GM21723 (cell line): ENCODE results near the gene MYH11.
"Not testable (repeated sequence)": the region's sequence is repeated elsewhere in the genome, so short reads cannot be mapped to it uniquely, and the experiment has no call there.

Source experiments
- ATAC-seq: cut with Tn5 transposase; IDR thresholded peaks from one replicate; pipeline ENCODE4 v1.9.1; 2021; ENCODE audit warnings: mild to moderate bottlenecking, moderate library complexity; ENCODE audit not compliant: unreplicated experiment

MYH11 gene

DNA sequence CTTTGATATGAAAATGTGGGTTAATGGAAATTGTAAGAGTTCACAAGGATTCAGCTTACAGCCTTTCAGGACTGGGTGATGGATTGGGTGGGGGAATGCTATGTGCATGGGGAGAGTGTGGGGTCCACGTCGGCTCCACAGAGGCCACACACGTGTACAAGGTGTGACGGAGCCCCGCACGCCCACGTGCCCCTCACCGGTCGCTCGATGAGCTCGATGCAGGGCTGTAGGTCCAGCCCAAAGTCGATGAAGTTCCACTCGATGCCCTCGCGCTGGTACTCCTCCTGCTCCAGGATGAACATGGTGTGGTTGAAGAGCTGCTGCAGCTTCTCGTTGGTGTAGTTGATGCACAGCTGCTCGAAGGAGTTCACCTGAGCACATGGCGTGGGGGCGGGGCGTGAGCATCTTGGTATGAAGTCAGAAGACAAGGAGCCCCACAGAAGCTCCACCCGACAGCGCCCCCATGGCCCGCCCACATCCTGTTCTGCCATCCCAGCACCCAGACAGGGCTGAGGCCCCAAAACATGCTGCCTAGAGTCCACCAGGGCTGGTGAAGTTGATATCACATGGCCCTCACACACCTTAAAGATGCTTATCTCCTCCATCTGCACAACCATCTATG is 99.1 kb downstream of the MYH11 start:
- no peak for ATAC-seq

DNA sequence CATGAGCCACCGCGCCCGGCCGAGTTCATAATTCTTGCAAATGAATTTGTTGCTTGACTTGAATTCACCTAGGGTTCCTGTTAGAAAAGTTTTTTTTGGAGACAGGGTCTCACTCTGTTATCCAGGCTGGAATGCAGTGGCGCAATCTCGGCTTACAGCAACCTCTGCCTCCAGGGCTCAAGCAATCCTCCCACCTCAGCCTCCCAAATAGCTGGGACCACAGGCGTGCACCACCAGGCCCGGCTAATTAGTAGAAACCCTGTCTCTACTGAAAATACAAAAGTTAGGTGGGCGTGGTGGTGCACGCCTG is 99.8 kb downstream of the MYH11 start:
- no peak for ATAC-seq

DNA sequence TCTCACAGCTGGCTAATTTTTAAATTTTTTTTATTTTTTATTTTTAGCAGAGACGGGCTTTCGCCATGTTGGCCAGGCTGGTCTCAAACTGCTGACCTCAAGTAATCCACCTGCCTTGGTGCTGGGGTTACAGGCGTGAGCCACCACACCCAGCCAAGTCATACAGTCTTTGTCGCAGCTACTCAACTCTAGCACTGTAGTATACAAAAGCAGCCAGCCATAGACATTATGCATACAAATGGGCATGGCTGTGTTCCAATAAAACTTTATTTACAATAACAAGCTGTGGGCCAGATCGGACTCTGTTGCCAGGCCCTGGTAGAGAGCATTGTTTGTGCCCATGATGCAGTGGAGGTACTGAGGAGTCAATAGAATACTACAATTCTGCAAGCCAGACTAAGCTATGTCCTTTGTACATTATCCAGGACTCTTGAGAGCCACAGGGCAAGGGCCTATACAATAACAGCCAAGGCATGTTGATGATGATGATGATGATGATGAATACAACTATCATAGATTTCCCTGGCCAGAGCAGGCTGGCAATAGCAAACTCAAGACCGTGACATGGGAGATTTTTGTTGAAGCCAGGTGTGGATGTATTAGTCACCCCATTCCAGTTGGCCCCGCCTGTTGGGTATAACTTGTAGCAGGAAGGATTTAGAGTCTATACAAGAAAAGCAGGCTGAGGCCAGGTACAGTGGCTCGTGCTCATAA is 101.8 kb downstream of the MYH11 start:
- ATAC-seq, result no peak

DNA sequence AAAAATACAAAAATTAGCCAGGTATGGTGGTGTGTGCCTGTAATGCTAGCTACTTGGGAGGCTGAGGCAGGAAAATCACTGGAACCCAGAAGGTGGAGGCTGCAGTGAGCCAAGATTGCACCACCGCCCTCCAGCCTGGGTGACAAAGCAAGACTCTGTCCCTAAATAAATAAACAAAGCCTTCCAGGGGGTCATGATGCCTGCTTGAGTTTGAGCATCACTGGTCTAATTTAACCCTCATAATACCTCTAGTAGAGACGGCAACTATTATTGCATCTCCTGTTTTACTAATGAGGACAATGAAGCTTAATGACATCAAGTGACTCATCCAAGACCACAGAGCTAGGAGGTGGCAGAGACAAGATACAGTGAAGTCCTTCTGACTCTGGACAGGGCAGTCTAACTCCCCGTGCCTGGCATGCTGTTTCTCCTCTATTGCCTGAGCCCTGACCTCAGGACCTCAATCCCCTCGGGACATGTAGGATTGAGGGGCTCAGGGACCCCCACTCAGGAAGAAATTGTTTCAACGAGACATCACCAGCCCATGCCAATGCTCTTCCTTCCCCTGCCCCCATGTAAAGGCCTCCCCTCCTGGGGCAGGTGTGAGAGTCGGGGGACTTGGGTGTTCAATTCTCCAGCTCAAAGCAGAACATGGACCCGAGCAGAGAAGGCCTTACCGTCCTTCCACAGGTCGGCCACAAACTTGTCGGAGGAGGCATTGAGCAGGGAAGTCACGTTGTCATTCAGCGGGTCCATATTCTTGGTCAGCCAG is 103.9 kb downstream of the MYH11 start:
- no peak for ATAC-seq

DNA sequence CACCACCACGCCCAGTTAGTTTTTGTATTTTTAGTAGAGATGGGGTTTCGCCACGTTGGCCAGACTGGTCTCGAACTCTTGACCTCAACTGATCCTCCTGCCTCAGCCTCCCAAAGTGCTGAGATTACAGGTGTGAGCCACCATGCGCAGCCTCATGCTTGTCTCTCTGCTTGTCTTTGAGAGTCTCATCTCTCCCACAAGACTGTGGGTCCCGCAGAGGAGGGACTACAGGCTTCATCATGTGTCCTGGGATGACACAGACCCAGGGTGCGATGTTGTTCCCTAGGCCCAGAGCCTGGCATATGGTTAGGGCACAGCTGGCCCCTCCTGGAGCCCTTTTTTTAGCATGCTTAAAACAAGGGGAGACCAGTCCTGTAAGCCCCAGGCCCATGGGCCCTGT is 104.9 kb downstream of the MYH11 start:
- ATAC-seq, result no peak

DNA sequence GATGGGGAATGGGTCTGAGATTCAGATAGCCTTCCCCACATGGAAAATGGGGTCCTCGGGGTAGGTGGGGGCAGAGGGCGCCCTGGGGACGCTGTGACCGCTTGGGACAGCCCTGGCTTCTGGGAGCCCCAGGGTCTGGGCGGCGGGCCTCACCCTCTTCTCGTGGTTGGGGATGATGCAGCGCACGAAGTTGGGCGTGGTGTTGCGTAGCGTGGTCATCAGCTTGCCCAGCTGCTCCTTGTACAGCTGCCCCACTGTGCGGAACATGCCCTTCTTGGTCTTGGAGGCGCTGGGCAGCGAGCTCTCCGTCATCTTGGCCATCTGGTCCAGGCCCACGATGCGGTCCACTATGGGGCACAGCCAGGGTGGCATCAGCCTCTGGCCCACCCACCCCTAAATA is 106.8 kb downstream of the MYH11 start:
- no peak for ATAC-seq

DNA sequence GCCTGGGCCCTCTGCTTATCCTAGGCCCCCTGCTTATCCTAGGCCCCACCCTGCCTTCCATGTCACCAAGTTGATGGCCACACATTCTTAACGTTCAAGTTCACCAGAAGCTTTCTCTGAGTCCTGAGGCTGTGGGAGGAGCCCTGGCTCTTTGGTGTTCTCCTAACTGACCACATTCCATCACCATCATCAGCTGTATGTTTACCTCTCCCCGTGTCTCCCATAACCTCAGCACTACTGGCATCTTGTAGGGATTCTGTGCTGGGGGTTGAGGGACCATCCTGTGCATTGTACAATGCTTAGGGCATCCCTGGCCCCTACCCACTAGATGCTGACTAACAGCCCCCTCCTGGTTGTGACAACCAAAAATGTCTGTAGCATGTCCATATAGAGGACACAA is 107.5 kb downstream of the MYH11 start:
- ATAC-seq, result no peak

DNA sequence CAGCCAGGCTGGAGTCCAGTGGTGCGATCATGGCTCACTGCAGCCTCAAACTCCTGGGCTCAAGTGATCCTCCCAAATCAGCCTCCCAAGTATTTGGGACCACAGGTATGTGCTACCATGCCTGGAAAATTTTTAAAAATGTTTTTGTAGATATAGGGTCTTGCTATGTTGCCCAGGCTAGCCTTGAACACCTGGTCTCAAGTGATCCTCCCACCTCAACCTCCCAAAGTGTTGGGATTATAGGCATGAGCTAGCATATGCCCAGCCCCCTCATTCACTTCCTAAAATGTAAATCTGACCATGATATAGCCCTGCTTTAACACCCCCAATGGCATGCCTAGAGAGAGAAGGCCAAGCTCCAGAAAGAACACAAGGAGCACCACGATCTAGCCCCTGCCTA is 108.2 kb downstream of the MYH11 start:
- no peak for ATAC-seq

DNA sequence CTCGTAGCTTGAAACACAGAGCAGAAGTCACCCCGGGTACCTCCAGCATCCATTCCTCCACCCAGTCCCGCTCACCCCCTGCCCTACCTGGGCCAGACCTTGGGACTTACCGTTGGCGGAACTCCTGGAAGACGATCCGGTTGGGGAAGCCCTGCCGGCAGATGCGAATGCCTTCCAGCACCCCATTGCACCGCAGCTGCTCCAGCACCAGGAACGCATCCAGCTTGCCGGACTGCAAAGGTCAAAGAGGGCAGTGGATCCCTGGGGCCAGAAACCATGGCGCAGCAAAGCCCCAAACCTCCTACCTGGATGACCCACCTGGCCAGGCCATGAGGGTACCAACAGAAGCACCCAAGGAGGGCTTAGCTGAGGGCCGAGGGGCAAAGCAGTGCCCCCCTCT is 108.9 kb downstream of the MYH11 start:
- no peak for ATAC-seq

DNA sequence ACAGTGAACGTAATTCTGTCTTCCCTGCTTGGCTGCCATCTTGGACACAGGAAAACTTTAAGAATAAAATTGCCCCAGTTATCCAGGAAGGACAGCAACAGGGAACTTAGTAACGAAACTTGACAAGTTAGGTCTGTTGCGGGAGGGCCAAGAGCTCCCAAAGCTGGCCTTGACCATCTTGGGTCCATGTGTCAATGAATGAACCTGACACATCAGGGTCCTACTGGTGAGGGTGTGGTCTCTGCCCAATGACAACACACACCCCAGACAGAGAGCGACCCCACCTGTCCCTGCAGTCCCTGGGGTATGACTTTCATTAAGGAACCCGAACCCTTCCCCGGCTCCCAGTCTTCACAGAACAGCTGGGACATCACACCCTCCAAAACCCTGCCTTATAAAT is 110.5 kb downstream of the MYH11 start:
- ATAC-seq, result no peak

DNA sequence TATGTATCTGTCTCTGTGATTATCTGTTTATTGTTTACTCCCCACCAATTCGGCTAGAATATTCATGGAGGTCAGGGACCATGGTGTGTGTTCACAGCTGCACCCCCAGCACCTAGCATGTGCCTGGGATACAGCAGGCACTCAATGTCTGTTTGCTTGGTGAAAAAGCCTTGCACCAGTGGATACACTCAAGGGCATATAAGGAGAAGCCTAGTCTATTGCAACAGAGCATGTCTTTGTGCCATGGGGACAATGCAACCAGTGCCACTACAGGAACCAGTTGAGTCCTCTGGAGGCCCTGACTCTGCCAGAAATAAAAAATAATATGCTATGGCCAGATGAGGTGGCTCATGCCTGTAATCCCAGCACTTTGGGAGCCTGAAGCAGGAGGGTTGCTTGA is 113.2 kb downstream of the MYH11 start:
- no peak for ATAC-seq

DNA sequence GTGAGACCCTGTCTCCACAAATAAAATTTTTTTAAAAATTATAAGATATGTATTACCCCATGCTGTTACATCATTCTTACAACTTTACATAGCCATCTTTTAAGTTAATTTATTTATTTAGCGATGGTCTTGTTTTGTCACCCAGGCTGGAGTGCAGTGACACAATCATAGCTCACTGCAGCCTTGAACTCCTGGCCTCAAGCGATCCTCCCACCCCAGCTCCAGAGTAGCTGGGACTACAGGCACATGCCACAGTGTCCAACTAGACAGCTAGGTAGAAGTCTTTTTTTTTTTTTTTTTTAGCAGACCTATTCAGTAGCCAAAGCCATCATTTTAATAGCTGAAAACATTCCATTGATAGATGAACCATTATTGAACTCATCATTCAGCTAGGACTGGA is 114.1 kb downstream of the MYH11 start:
- ATAC-seq, result no peak

DNA sequence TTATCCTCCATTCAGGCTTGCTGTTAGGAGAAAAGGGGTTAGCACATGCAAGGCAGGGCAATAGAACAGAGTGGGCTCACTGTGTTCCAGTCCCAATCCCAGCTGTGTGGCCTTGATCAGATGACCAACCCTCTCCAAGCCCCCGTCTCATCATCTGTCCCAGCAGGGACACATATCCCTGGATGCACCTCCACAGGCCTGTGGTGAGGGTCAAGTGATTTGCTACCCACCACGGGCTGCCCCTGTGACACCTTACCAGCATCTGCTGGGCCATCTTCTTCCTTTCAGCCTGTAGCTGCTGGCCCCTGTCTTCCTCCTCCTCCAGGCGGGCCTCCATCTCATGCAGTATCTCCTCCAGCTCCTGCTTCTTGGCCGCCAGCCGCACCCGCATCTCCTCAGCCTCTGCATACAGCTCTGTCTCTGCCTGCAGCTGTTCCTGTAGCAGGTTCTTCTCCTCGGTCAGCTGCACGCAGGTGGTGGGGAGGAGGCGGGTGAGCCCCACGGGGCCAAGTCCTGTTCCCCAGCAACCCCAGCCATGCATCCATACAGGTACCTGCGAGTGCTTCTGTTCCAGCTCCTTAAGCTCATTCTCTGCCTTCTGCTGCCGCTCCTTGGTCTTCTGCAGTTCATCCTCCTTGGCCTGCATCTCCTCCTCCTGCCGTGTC is 115.5 kb downstream of the MYH11 start:
- no peak for ATAC-seq

DNA sequence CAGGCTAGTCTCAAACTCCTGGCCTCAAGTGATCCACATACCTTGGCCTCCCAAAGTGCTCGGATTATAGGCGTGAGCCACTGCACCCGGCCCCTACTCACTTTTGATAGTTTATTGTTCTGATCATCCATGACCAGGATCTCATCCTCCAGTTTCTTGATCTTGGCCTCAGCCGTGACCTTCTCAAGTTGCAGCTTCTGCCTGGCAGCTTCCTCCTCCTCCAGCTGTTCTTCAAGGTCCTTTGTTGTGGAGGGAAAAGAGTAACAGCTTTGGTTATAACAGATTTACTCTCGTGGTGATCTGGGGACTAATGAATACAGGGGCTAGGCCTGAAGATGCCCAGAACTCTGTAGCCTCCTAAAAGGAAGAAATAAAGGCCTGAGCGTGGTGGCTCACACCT is 116.9 kb downstream of the MYH11 start:
- no peak for ATAC-seq

DNA sequence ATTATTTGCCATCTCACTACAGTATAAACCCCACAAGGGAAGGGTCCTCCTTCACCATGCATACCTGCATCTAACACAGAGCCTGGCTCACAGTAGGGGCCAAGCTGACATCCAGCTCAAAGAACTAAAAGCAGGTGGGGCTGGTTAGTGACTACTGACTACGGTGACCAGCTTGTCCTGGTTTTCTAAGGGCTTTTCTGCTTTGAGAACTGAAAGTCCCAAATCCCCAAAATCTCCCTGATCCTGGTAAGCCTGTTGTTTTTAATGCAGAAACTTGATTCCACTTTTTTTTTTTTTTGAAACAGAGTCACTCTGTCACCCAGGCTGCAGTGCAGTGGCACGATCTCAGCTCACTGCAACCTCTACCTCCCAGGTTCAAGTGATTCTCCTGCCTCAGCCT is 117.4 kb downstream of the MYH11 start:
- ATAC-seq, result no peak

DNA sequence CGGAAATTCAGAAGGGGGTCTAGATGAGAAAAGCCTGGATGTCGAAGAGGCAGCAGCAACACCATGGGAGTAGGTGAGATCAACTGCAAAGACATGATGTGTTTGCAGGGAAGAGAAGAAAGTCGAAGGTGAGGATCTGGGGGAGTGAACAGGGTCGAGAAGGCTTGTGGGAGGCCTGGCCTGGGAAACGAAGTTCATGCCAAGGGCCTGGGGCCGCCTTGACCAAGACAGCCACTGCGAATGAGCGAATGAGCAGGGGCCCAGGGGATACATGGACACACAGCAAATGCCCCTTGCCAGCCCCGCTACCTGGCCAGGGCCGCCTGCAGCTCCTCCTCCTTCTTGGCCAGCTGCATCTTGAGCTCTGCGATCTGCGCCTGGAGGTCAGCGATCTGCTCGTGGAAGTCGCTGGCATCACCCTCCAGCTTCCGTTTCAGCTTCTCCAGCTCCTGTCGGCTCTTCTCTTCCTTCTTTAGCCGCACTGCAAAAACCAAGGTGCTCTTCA is 119.6 kb downstream of the MYH11 start:
- ATAC-seq, result no peak

DNA sequence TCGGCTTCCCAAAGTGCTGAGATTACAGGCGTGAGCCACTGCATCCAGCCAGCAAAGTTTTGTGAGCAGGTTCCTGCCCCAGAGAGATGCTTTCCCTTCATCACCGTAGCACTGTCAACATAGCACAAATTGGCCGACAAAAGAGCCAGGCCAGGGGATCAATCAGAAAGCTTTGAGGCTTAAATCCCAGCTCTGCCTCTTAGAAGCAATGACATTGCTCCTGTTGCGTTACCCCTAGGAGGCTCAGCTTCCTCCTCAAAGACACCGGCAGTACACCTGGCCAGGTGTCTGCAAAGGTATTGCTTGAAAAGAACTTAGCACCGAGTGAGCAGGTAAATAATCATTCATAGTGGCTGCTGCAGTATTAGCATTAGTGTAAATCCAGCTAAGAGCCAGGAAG is 120.3 kb downstream of the MYH11 start:
- ATAC-seq, result no peak

DNA sequence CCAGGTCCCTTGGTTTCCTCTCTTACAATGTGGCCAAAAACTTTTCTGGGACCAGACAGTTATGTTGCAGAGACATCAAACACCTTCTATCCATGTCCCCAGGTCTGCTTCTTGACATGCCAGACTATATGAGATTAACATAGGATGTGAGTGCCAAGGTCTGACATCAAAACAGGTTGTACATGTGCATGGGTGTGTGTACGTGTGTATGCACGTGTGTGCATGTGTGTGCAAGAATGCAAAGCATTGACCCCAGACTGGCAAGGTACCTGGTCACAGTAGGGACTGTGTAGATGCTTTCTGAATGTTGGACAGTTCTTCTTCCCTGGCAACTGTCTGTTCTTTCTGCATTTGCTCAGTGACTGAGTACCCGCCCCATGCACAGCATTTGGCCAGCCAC is 121.2 kb downstream of the MYH11 start:
- ATAC-seq, result no peak

DNA sequence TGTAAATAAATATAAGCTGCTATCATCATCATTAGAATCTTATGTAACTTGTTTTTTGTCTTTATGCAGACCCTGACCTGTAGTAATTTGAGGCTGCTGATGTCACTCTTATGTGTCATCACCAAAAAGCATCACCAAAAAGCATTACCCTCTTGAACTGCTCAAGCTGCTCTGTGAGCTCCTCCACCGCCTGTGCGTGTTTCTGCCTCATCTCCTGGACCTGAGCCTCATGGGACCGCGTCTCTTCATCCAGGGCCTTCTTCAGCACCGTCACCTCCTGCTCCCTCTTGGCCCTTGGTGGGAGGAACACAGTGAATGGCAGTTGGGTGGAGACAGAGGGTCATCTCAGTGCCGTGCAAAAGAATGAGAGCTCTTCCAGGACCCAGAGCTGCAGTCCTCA is 124.4 kb downstream of the MYH11 start:
- no peak for ATAC-seq

DNA sequence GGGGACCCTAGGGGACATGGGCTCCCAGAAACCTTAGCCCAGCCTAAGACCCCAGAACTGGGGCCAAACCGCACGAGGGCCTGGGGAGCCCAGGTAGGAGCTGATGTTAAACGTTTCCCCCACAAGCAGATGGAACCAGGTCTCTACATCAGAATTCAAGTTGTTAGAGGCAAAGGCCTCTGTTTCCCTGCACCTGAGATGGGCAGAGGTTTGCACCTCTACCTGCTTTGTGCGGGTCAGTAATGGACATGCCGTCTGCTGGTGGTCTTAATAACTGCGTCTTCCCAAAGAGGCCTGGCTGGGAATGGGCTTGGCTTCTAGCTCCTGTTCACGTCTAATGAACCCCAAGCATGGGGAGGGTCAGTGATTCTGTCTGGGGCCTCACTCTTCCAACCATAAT is 127.7 kb downstream of the MYH11 start:
- ATAC-seq, result no peak

DNA sequence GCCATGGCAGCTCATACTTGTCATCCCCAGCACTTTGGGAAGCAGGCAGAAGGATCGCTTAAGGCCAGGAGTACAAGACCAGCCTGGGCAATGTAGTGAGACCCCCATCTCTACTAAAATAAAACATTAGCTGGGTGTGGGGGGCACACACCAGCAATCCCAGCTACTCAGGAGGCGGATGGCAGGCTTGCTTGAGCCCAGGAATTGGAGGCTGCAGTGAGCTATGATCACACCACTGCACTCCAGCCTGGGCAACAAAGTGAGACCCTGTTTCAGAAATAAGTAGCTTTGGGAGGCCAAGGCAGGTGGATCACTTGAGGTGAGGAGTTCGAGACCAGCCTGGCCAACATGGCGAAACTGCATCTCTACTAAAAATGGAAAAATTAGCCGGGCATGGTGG is 129.1 kb downstream of the MYH11 start:
- ATAC-seq, result not testable (repeated sequence)

DNA sequence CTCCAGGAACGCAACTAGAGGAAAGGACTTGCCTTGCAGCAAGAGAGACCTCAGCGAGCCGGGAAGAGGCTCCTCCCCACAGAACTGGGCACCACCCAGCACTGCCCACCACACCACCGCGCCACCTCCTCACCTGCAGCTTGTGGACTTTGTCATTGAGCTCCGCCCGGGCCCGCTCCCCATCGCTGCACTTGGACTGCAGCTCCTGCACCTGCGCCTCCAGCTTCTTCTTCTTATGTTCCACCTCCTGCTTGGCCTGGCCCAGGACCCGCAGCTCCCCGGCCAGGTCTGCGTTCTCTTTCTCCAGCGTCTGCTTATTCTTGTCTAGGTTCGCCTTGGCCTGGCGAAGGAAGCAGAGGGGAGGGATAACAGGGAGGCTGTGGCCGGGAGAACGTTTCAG is 130.1 kb downstream of the MYH11 start:
- no peak for ATAC-seq
